Mesodermal cell (in vitro differentiated cells): ENCODE measurements around the gene EHF.

Source experiments
- H3K27ac ChIP-seq: 2 replicates; pipeline ENCODE4 v1.7.0; 2013; ENCODE audit warnings: mild to moderate bottlenecking, low read depth, low read length, moderate library complexity; ENCODE audit not compliant: severe bottlenecking
- H3K36me3 ChIP-seq: 2 replicates; pipeline ENCODE4 v1.7.1; 2013; ENCODE audit warnings: mild to moderate bottlenecking, low read length, moderate library complexity; ENCODE audit not compliant: control insufficient read depth, insufficient read depth
- H3K4me1 ChIP-seq: one replicate; pipeline ENCODE4 v1.7.1; 2013; ENCODE audit warnings: mild to moderate bottlenecking, low read length; ENCODE audit not compliant: insufficient read depth, control insufficient read depth, poor library complexity, severe bottlenecking
- H3K4me3 ChIP-seq: 2 replicates; pipeline ENCODE4 v1.7.0; 2013; ENCODE audit warnings: low read length, control low read depth, mild to moderate bottlenecking; ENCODE audit not compliant: insufficient read depth, poor library complexity, severe bottlenecking; ENCODE audit errors: extremely low read depth
- H3K9me3 ChIP-seq: 2 replicates; pipeline ENCODE4 v1.7.1; 2013; ENCODE audit warnings: mild to moderate bottlenecking, low read length, moderate library complexity; ENCODE audit not compliant: control insufficient read depth
- WGBS, 2 experiments: methylation state at CpG; one replicate each; pipeline ENCODE4 v1.1.5; 2013; ENCODE audit warnings: missing lambda C conversion rate in 2 of 2; ENCODE audit not compliant: insufficient coverage in 2 of 2; 5-methylcytosine and 5-hydroxymethylcytosine counted together

Gene EHF

DNA sequence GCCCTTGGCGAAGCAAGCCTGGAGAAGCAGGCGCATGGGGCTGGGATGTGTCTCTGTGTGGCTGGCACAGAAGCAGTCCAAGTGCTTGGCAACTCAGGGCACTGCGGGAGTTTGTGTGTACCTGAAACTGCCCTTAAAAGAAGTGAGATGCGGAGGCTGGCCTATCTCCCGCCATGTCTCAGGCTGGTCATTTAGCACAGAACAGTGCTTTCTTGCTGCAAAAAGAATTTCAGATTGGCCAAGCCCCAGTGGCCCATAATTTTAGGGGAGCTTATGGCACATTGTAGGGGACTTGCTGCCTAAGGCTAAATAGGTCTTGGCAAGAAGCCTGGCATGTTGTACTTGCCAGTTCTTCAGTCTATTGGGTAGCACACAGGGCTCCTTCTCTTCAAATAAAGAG lies 16.4 kb downstream of the EHF start:
- no peaks in the 10 kb centered on the region for H3K9me3 ChIP-seq
- H3K4me1 ChIP-seq: peaks cover 3% of the 10 kb centered on the region
- WGBS, 2 experiments: 84 to 96% methylated on average over 5 of the region's 5 CpGs
- H3K36me3 ChIP-seq: no peaks in the 10 kb centered on the region
- H3K4me3 ChIP-seq: no peak overlapping the region
- no peak overlapping the region for H3K27ac ChIP-seq

DNA sequence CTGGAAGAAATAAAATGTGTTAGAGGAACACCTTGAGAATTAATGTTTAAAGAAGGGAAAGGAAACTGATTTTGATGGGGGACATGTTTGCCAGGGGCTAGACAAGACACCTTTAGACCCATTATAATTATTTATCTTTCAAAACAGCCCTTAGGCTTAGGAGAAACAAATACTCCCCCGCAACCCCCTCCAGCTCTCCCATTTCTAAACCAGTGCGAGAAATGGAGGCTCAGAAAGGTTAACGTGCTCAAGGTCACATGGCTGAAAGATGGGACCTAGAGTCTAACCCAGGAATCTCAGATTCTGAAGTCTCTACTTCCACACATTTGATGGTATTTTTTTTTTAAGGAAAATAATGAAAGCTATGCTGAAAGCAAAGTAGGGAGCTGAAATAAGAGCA lies 18.0 kb downstream of the EHF start:
- 79% methylated on average over 2 of the region's 3 CpGs; no CpG with 5 or more reads in 1 of the 2 experiments for WGBS, 2 experiments
- H3K4me3 ChIP-seq: no peak overlapping the region
- H3K36me3 ChIP-seq: no peaks in the 10 kb centered on the region
- no peak overlapping the region for H3K27ac ChIP-seq
- H3K4me1 ChIP-seq: peaks cover 5% of the 10 kb centered on the region
- no peaks in the 10 kb centered on the region for H3K9me3 ChIP-seq

DNA sequence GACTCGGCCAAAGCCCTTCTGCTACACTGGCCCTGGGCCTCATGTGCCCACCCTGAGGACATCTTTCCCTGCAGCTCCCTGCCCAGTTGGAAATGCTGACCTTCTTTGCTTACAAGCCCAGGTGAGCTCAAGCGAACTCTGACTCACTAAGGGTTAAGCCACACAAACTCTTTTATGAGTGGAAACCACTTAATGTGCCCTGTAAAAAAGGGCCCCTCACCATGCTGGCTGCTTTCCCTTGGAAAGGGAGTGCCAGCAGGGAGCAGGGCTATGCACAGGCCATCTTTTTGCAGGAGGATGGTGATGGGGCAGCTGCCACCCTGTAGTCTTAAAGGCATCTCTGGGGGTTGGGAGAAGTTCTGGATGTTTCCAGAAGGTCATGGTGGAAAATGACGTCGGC lies 18.7 kb downstream of the EHF start:
- Histone ChIP-seq H3K4me3 (no peak overlapping the region), H3K27ac (no peak overlapping the region), H3K9me3 (no peaks in the 10 kb centered on the region), H3K4me1 (peaks cover 12% of the 10 kb centered on the region), H3K36me3 (no peaks in the 10 kb centered on the region)
- 96 to 100% methylated on average over 2 to 4 of the region's 4 CpGs for WGBS, 2 experiments

DNA sequence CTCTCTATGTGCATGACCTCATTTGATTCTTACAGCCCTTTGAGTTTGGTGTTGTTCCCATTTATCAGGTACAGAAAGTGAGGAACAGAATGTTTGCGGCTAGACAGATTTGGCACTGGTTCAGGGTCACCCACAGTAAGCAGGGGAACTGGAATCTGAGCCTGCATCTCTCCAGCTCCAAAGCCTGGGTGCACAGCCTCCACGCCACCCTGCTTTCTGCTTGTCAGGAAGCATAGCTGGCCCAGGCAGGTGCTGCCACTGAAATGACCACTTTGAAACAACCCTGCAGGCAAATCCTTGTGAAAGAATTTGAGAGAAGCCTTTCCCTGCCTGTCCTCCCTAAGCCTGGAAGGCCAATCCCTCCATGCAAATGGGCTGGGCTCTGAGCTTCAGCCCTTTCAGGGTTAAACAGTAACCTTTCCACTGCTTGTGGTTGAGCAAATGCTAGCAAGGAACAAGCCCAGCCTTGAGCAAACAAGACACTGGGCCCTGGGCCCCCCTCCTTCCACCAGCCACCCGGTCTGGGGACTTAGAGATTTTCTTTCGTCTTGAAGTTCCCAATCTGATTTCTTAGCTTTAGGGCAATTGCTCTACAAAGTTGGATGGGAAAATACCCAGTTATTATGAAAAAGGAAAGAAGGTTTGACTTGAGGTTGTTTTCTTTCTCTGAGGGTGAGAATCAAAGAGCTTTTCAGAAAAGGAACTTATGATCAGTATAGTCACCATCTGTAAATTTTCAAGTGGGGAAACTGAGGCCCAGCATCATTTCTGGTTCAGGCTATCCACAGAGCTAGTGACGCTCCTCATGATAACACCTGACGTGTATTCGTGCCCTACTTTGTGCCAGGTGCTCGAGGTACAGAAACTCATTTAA lies 19.4 kb downstream of the EHF start:
- Histone ChIP-seq H3K9me3 (no peaks in the 10 kb centered on the region), H3K4me1 (peaks cover 13% of the 10 kb centered on the region), H3K4me3 (no peak overlapping the region), H3K36me3 (no peaks in the 10 kb centered on the region), H3K27ac (no peak overlapping the region)
- 84 to 93% methylated on average over 5 to 7 of the region's 8 CpGs for WGBS, 2 experiments

DNA sequence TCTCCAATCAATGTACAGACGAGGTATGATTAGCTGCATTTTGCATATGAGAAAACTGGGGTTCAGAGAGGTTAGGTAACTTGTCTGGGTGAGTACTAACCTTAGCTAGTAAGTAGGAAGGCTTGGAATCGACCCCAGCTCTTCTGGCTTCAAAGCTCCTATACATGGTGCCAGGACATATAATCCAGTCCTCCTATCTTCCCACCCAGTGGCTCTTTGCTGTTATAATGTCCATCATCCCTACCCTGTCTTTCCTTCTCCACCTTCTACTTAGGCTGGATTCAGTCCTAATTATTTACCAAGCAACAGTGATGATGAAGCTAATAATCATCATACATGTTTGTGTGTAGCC lies 20.0 kb downstream of the EHF start:
- Histone ChIP-seq H3K27ac (no peak overlapping the region), H3K9me3 (no peaks in the 10 kb centered on the region), H3K36me3 (no peaks in the 10 kb centered on the region), H3K4me1 (peaks cover 13% of the 10 kb centered on the region), H3K4me3 (no peak overlapping the region)
- 100% methylated on average over 1 of the region's 2 CpGs for WGBS, 2 experiments

DNA sequence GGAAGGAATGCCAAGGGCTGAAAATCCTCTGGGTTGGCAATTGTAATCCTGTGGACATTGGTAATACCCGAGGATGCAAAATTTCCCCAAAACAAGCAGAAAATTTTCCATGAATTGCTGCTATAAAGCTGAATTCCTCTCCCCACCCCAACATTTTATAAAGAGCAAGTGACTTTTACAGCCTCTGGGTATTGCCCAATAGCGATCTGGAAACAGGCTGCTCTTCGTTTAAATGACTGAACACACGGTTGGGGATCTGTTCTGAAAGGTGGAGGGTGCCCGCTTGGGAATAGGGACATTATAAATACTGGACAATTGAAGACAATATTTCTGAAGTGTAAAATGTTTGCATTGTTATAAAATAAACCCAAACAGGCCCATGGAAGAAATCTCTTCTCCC lies 20.6 kb downstream of the EHF start:
- Histone ChIP-seq H3K27ac (no peak overlapping the region), H3K4me1 (peaks cover 13% of the 10 kb centered on the region)
- 56 to 93% methylated on average over 3 to 4 of the region's 5 CpGs for WGBS, 2 experiments

DNA sequence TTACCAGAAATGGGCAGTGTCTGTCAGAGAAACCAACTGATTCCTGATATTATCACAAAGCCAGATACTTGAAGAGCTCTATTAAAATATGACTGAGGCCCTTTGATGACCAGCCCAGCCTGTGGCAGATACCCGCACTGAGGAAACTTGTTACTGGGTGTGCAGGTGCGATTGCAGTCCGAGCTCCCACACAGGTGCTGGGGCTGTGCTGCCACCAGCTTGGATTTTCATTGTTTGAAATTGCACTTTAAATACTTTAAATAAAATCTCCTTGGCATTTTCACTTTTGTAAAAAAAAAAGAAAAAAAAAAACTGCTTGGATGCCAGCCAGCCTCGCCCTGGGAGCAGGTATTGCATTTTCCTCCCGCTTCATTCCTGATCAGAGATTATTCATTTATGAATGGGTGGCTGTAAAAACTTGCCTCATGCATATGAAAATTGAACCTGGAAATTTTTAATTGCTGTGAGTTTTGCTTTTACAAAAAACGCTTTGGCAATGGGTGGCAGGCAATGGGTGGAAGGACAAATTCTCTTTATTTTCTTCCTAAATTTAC lies 21.2 kb downstream of the EHF start:
- Histone ChIP-seq H3K4me3 (no peak overlapping the region), H3K36me3 (no peaks in the 10 kb centered on the region), H3K4me1 (peaks cover 13% of the 10 kb centered on the region), H3K27ac (no peak overlapping the region), H3K9me3 (no peaks in the 10 kb centered on the region)
- 100% methylated on average over 2 to 4 of the region's 6 CpGs for WGBS, 2 experiments

More for the DNA sequence above, 20.6 kb downstream of the EHF start:
- Histone ChIP-seq H3K4me3 (no peak overlapping the region), H3K9me3 (no peaks in the 10 kb centered on the region), H3K36me3 (no peaks in the 10 kb centered on the region)

DNA sequence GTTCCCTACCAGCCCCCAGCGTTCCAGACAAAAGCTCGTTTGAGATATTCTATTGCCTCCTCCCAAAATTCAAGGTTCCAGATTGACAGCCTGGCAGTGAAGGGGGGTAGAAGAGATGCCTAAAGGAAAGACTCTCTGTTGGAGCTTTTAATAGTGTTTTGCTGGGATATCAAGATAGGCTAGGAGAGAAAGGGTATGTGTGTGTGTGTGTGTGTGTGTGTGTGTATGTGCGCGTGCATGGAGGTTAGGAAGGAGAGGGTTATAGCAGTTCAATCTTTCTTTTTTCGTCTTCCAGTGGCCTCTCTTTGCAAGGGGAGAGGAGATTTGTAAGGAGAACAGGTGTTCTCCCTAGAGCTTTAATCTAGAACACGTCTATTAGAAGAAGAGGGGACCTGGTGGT lies 22.0 kb downstream of the EHF start:
- Histone ChIP-seq H3K36me3 (no peaks in the 10 kb centered on the region), H3K4me3 (no peak overlapping the region), H3K4me1 (peaks cover 13% of the 10 kb centered on the region), H3K9me3 (no peaks in the 10 kb centered on the region), H3K27ac (no peak overlapping the region)
- 83 to 90% methylated on average over 4 of the region's 6 CpGs for WGBS, 2 experiments

DNA sequence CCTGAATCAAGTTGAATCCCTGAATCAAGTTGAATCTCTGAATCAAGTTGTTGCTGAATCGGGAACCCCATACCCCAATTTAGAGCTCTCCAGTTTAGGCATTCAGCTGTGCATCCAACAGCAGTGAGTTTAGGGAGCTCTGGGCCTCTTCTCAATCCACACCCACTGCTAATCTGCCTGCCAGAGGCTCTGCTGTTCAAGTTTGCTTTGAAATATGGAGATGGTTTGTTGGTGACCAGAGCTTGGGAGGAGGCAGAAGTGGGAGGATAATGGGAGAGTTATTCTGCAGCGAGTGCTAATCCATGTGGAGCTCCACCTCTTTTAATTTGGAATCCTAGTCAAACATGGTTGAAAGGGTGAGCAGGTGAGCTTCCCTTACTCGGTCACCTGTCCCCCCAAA lies 22.4 kb downstream of the EHF start:
- peaks cover 13% of the 10 kb centered on the region for H3K4me1 ChIP-seq
- no peak overlapping the region for H3K27ac ChIP-seq
- H3K36me3 ChIP-seq: no peaks in the 10 kb centered on the region
- 88 to 97% methylated on average over 2 to 3 of the region's 3 CpGs for WGBS, 2 experiments
- H3K4me3 ChIP-seq: no peak overlapping the region
- no peaks in the 10 kb centered on the region for H3K9me3 ChIP-seq

DNA sequence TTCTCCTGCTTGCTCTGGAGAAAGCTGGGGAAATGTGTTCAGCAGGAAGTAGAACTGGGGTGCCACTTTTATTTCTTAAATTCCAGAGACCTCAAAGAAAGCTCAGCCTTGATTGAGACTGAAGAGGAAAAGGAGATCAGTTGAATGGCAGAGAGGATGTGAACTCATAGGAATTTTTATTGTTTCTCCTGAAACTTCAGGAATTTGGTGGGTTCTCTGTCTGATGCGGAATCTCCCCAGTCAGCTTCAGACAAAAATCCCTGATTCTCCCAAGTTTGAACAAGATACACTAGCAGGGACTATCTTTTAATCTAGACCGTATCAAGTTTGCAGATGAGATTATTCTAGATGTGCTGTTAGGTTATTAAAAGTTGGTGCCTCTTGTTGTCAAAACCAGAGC lies 23.0 kb downstream of the EHF start:
- Histone ChIP-seq H3K36me3 (no peaks in the 10 kb centered on the region), H3K4me1 (peaks cover 13% of the 10 kb centered on the region), H3K27ac (no peak overlapping the region), H3K4me3 (no peak overlapping the region), H3K9me3 (no peaks in the 10 kb centered on the region)
- WGBS, 2 experiments: 100% methylated on average over 1 of the region's 2 CpGs; no CpG with 5 or more reads in 1 of the 2 experiments
